GM12891 (cell line): ENCODE results near the gene DCLK1.

ENCODE experiments used
- PAX5 ChIP-seq: IDR thresholded peaks from 2 replicates; pipeline ENCODE4 v1.6.1; 2011; ENCODE audit warnings: low read length, moderate library complexity, mild to moderate bottlenecking; ENCODE audit not compliant: insufficient read depth, severe bottlenecking
- POLR2A ChIP-seq: IDR thresholded peaks from 2 replicates; pipeline ENCODE4 v1.6.1; 2011; ENCODE audit warnings: low read depth, low read length, control low read depth
- POLR2AphosphoS5 ChIP-seq: IDR thresholded peaks from 2 replicates; pipeline ENCODE4 v1.6.1; 2011; ENCODE audit warnings: low read depth, low read length, control low read depth
- POU2F2 ChIP-seq: IDR thresholded peaks from 2 replicates; pipeline ENCODE4 v1.6.1; 2011; ENCODE audit warnings: low read depth, mild to moderate bottlenecking, control low read depth, low read length, moderate library complexity
- SPI1 ChIP-seq: IDR thresholded peaks from 2 replicates; pipeline ENCODE4 v1.6.1; 2011; ENCODE audit warnings: low read depth, low read length, control low read depth
- TAF1 ChIP-seq: IDR thresholded peaks from 2 replicates; pipeline ENCODE4 v1.6.1; 2011; ENCODE audit warnings: low read depth, low read length, control low read depth

GRCh38 chr13:35964011-35964862 is 166.9 kb downstream of the DCLK1 start:
- TF ChIP-seq POLR2A (no peak), POLR2AphosphoS5 (no peak), PAX5 (no peak), TAF1 (no peak), POU2F2 (no peak), SPI1 (no peak)
